GM12872 (cell line): ENCODE data around the gene SLC39A8.

Experiments
- CTCF ChIP-seq: IDR thresholded peaks from 3 replicates; pipeline ENCODE4 v1.5.1; 2011; ENCODE audit warnings: low read depth, mild to moderate bottlenecking, low read length, moderate library complexity; ENCODE audit not compliant: insufficient read depth

The SLC39A8 gene

GRCh38 chr4:102345795-102346100 lies 466 bp upstream of the SLC39A8 start:
- TF ChIP-seq CTCF, result no peak

GRCh38 chr4:102344520-102344953 lies 745 bp downstream of the SLC39A8 start:
- TF ChIP-seq CTCF, result no peak

DNA sequence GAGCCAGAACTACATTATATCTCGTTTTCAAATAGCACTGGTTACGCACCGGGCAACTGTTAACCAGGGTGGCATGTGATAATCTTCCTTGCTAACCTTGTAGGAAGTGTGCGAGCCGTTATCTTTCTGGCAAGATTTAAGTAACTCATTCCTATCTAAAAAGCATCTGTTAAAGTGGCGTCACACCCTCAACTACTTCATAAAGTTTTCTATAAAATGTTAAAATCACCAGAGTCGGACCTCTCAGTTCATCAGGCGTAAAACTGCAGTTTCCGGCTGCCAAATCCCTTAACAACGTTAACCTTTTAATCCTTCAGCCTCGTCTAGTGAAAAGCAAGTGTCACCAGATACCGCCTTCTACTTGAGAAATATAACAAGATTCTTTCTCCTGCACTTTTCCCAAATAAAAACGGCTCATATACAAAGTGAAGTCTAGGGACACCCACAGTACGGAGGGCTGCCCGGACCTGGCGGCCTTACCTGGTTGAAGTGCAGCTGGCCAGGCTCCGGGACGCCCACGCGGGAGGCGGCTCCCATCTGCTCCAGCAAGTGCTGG lies 1.2 kb downstream of the SLC39A8 start:
- TF ChIP-seq CTCF, result no peak

DNA sequence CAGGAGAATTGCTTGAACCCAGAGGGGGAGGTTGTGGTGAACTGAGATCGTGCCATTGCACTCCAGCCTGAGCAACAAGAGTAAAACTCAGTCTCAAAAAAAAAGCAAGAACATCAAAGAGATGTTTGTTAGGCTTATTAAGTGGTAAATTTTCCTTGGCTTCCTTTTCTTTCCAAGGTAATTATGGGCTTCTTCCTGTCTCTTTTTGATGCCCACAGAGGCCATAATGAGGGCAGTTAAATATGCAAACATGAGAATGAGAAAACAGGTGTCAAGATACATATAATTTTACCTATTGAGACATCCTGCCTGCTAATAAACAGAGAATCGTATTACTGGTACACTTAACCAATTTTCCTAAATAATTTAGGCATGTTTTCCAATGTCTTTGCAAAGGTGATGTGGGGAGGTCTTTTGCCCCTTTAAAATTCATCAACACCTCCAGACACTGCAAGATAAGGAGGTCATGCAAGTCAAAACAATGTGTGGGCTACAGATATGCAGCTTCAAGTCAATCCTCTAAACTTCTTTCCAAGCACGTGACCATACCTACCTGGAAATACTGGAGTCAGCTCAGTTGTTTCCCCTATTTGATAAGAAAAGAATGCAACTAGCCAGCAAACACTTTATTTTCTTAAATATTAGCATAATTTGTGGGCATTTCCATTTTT lies 2.7 kb downstream of the SLC39A8 start:
- TF ChIP-seq CTCF, result no peak

DNA sequence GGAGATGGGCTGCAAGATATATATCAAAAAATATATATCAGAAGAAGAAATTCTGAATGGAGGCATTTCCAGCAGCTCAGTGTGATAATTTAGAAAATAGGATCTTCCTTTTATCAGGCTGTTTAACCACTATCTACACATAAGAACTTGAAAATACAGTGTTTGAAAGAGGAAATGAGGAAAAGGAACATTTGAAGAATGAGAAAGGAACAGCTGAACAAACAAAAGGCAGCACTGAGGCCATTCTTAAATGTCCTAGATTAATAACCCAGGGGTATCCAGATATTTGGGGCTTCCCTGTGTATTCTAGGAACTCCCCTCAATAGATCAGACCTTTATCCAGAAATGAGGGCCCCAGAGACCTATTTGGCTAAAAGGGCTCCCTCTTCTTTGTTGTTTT lies 4.1 kb downstream of the SLC39A8 start:
- TF ChIP-seq CTCF, result no peak

DNA sequence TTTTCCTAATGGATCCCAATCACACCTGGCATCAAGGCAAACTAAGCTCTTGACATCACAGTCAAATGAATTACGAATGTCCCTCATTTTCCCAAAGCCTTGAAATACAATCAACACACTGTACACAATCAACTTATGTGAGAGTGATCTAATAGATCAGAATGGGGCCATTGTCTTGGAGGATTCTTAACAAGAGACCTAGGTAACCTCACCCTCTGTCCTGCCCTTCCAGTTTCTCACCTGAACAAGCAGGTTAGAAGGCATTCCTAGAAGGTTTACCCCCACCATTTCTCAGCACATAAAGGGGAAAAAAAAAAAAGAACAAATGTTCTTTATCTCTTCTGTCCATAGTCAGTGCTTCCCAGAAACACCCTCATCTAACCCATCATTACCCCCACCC lies 6.3 kb downstream of the SLC39A8 start:
- TF ChIP-seq CTCF, result no peak

DNA sequence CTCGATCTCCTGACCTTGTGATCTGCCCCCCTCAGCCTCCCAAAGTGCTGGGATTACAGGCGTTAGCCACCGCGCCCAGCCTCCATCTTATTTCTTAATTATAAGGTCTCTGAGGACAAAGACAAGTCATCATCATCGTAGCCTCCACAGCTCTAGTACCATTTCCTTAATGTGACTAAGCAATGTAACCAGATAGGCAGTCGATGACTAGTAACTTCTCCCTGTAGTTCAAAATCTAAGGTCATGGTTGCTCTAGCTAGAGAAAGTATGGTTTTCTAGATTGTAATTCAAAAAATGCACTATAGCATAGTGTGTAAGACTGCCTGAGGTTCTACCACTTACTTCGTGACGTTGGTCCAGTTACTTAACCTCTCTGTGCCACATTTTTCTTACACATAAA lies 6.9 kb downstream of the SLC39A8 start:
- no peak for TF ChIP-seq CTCF
